Liver (tissue), 9 donors: ENCODE measurements around the gene NPR2. TPM values are rescaled to one million over a fixed set of nuclear protein-coding genes. Genes with fewer than 3 reads are reported as not detected.

Experiments used
- DNase-seq: peaks from one replicate; pipeline ENCODE4 v3.0.0-alpha.2; 2017; ENCODE audit warnings: low spot score
- H3K27ac ChIP-seq, 2 donors: one replicate each; pipeline ENCODE4 v1.7.0; 2013; ENCODE audit warnings: inconsistent platforms in 2 of 2, low read length in 2 of 2, control low read depth in 1 of 2, low read depth in 1 of 2, mild to moderate bottlenecking in 1 of 2
- H3K27me3 ChIP-seq, 4 donors: one replicate each; pipeline versions ENCODE4 v1.6.1 to v1.7.0; 2013; ENCODE audit warnings: low read length in 3 of 4, inconsistent platforms in 1 of 4, mild to moderate bottlenecking in 1 of 4, moderate library complexity in 1 of 4; ENCODE audit not compliant: control insufficient read depth in 4 of 4, insufficient read depth in 4 of 4
- H3K36me3 ChIP-seq, 4 donors: one replicate each; pipeline versions ENCODE4 v1.6.1 to v1.7.0; 2013; ENCODE audit warnings: low read length in 3 of 4, mild to moderate bottlenecking in 3 of 4, low read depth in 1 of 4, moderate library complexity in 1 of 4; ENCODE audit not compliant: control insufficient read depth in 4 of 4, insufficient read depth in 3 of 4
- H3K4me1 ChIP-seq, 4 donors: one replicate each; pipeline versions ENCODE4 v1.6.1 to v1.7.0; 2013; ENCODE audit warnings: low read length in 3 of 4, mild to moderate bottlenecking in 3 of 4, moderate library complexity in 1 of 4; ENCODE audit not compliant: control insufficient read depth in 4 of 4, insufficient read depth in 4 of 4
- H3K4me3 ChIP-seq, 3 donors: one replicate each; pipeline versions ENCODE4 v1.6.1 to v1.7.0; 2013; ENCODE audit warnings: low read length in 3 of 3, control low read depth in 1 of 3, low read depth in 1 of 3, mild to moderate bottlenecking in 1 of 3
- H3K9ac ChIP-seq, 2 donors: one replicate each; pipeline ENCODE4 v1.7.0; 2013; ENCODE audit warnings: low read length in 2 of 2, mild to moderate bottlenecking in 2 of 2, moderate library complexity in 2 of 2, control low read depth in 1 of 2, low read depth in 1 of 2
- H3K9me3 ChIP-seq, 4 donors: one replicate each; pipeline versions ENCODE4 v1.6.1 to v1.7.0; 2013; ENCODE audit warnings: low read length in 3 of 4; ENCODE audit not compliant: control insufficient read depth in 4 of 4
- EGR1 ChIP-seq, 2 donors: IDR thresholded peaks; 2 replicates each; pipeline ENCODE4 v1.6.1; 2016 to 2018; ENCODE audit warnings: antibody characterized with exemption in 2 of 2, low read depth in 2 of 2
- FOXA1 ChIP-seq: IDR thresholded peaks from 2 replicates; pipeline ENCODE4 v1.6.1; 2016; ENCODE audit warnings: antibody characterized with exemption
- HNF4A ChIP-seq, 2 donors: conservative IDR thresholded peaks; 2 replicates each; pipeline ENCODE4 v1.6.1; 2016; ENCODE audit warnings: antibody characterized with exemption in 2 of 2, mild to moderate bottlenecking in 2 of 2
- JUND ChIP-seq, 2 donors: IDR thresholded peaks; 2 replicates each; pipeline ENCODE4 v1.6.1; 2016; ENCODE audit warnings: antibody characterized with exemption in 2 of 2
- NR2F2 ChIP-seq: IDR thresholded peaks from 2 replicates; pipeline ENCODE4 v1.6.1; 2016; ENCODE audit warnings: antibody characterized with exemption
- RAD21 ChIP-seq, 2 donors: IDR thresholded peaks; 2 replicates each; pipeline ENCODE4 v1.6.1; 2016; ENCODE audit warnings: antibody characterized with exemption in 2 of 2, mild to moderate bottlenecking in 2 of 2
- REST ChIP-seq: IDR thresholded peaks from 2 replicates; pipeline ENCODE4 v1.6.1; 2016; ENCODE audit warnings: antibody characterized with exemption, mild to moderate bottlenecking
- RXRA ChIP-seq, 2 donors: IDR thresholded peaks; 2 replicates each; pipeline ENCODE4 v1.6.1; 2017 to 2018; ENCODE audit warnings: antibody characterized with exemption in 2 of 2, mild to moderate bottlenecking in 1 of 2
- SP1 ChIP-seq: IDR thresholded peaks from 2 replicates; pipeline ENCODE4 v1.6.1; 2018; ENCODE audit warnings: antibody characterized with exemption, mild to moderate bottlenecking
- TAF1 ChIP-seq: conservative IDR thresholded peaks from 2 replicates; pipeline ENCODE4 v1.6.1; 2016; ENCODE audit warnings: antibody characterized with exemption, mild to moderate bottlenecking
- YY1 ChIP-seq: IDR thresholded peaks from 2 replicates; pipeline ENCODE4 v1.6.1; 2016; ENCODE audit warnings: antibody characterized with exemption, mild to moderate bottlenecking
- ZBTB33 ChIP-seq: IDR thresholded peaks from 2 replicates; pipeline ENCODE4 v1.6.1; 2016; ENCODE audit warnings: antibody characterized with exemption
- WGBS: extraction: QIAGEN DNeasy Blood & Tissue Kit; methylation state at CpG from one replicate; pipeline ENCODE4 v1.1.7; 2013; 5-methylcytosine and 5-hydroxymethylcytosine counted together
- polyA plus RNA-seq, 2 donors: library from polyadenylated mRNA; stranded (reverse) in 1 of 2; unstranded in 1 of 2; fragments of 200-250 nt in 1 of 2; fragments of >200 nt in 1 of 2; fragmentation: Nextera tagmentation in 1 of 2; extraction: Ambion mirVana in 1 of 2; gene quantifications; one replicate each; pipeline versions ENCODE4 v1.2.1 to v1.2.3, GENCODE V29; 2013 to 2015
- total RNA-seq, 2 donors: library from RNA; depleted of rRNA; stranded (reverse); fragments of >200 nt; gene quantifications; one replicate each; pipeline ENCODE4 v1.2.3, GENCODE V29; 2014
- TF ChIP-seq, protein P1 (sequence below): fragments of 150-350 bp; IDR thresholded peaks from 2 replicates; pipeline ENCODE4 v1.5.1; 2017; ENCODE audit warnings: improper control_type of control experiment, low read depth, low read length; ENCODE audit not compliant: missing input control
- TF ChIP-seq, protein P2 (sequence below): IDR thresholded peaks from 2 replicates; pipeline ENCODE4 v1.6.1; 2016; ENCODE audit warnings: antibody characterized with exemption
- donor health status: healthy.
- donor health status: healthy.
- donor health status: healthy.
- donor health status: healthy.
- donor health status: healthy.

NPR2 gene
- total and polyA plus RNA-seq, 4 donors: 8.6 to 17.1 (median 11.2) TPM

DNA sequence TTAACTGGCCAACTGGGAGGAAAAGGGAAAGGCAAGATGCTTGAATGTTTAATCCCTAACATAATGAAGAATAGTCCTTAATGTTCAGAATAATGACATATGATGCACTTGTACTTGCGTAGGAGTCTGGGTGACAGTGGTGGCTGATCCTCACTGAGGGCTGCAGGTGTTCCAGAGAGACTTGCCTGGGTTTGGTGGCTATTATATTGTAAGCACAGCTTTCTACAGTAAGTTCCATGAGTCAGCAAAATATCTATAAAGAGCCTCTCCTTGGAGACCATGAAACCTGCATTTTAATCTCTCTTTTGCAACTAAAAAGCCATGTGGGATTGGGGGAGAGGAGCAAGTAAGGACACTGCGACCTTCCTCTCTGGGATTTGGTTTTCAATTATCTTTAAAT is 1.9 kb upstream of the NPR2 start:
- Histone ChIP-seq H3K4me3 (no peak overlapping the region), H3K27me3 (no peaks in the 10 kb centered on the region), H3K36me3 (no peaks in the 10 kb centered on the region), H3K4me1 (peaks cover 0 to 23% (median 12%) of the 10 kb centered on the region in 4 donors), H3K9me3 (no peaks in the 10 kb centered on the region), H3K27ac (no peak overlapping the region), H3K9ac (no peak overlapping the region)
- TF ChIP-seq TAF1: no peak
- TF ChIP-seq ZBTB33: no peak
- no peak for TF ChIP-seq EGR1 (IDR thresholded peaks at IDR 0.05; ENCODE audit: low read depth in 2 of 2)
- TF ChIP-seq, protein P1, sequence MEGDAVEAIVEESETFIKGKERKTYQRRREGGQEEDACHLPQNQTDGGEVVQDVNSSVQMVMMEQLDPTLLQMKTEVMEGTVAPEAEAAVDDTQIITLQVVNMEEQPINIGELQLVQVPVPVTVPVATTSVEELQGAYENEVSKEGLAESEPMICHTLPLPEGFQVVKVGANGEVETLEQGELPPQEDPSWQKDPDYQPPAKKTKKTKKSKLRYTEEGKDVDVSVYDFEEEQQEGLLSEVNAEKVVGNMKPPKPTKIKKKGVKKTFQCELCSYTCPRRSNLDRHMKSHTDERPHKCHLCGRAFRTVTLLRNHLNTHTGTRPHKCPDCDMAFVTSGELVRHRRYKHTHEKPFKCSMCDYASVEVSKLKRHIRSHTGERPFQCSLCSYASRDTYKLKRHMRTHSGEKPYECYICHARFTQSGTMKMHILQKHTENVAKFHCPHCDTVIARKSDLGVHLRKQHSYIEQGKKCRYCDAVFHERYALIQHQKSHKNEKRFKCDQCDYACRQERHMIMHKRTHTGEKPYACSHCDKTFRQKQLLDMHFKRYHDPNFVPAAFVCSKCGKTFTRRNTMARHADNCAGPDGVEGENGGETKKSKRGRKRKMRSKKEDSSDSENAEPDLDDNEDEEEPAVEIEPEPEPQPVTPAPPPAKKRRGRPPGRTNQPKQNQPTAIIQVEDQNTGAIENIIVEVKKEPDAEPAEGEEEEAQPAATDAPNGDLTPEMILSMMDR: no peak
- TF ChIP-seq YY1: no peak
- no peak for TF ChIP-seq RXRA (IDR thresholded peaks at IDR 0.05)
- TF ChIP-seq JUND (IDR thresholded peaks at IDR 0.05): no peak
- no peak for TF ChIP-seq NR2F2
- TF ChIP-seq, protein P2, sequence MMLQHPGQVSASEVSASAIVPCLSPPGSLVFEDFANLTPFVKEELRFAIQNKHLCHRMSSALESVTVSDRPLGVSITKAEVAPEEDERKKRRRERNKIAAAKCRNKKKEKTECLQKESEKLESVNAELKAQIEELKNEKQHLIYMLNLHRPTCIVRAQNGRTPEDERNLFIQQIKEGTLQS: no peak
- TF ChIP-seq REST: no peak
- DNase-seq: no peak
- 92% methylated on average over 2 of the region's 2 CpGs for WGBS

GRCh38 chr9:35790025-35790384 is 1.4 kb upstream of the NPR2 start:
- no peaks in the 10 kb centered on the region for H3K9me3 ChIP-seq
- no peak overlapping the region for H3K9ac ChIP-seq
- H3K4me3 ChIP-seq: no peak overlapping the region
- H3K27me3 ChIP-seq: no peaks in the 10 kb centered on the region
- DNase-seq: no peak
- WGBS: 31% methylated on average over 4 of the region's 4 CpGs
- H3K4me1 ChIP-seq: peaks cover 0 to 23% (median 12%) of the 10 kb centered on the region in 4 donors
- H3K36me3 ChIP-seq: no peaks in the 10 kb centered on the region
- H3K27ac ChIP-seq: no peak overlapping the region
- TF ChIP-seq REST: no peak
- TF ChIP-seq SP1: no peak
- TF ChIP-seq, protein P2: no peak
- no peak for TF ChIP-seq JUND (IDR thresholded peaks at IDR 0.05)
- no peak for TF ChIP-seq TAF1
- TF ChIP-seq ZBTB33: no peak
- no peak for TF ChIP-seq EGR1 (IDR thresholded peaks at IDR 0.05; ENCODE audit: low read depth in 2 of 2)
- TF ChIP-seq FOXA1: no peak
- TF ChIP-seq, protein P1: no peak
- no peak for TF ChIP-seq RXRA (IDR thresholded peaks at IDR 0.05)
- TF ChIP-seq YY1: no peak
- TF ChIP-seq HNF4A (conservative IDR thresholded peaks at IDR 0.05): no peak
- no peak for TF ChIP-seq NR2F2
- no peak for TF ChIP-seq RAD21 (IDR thresholded peaks at IDR 0.05)
